ENCODE results near the gene SLC2A3.
A peak's percentile ranks its signal among the peaks of the same experiment; 100 is the strongest.
"Not testable (repeated sequence)": the region's sequence is repeated elsewhere in the genome, so short reads cannot be mapped to it uniquely, and the experiment has no call there.

SLC2A3 gene

GRCh38 chr12:7951671-7952070 lies 15.7 kb upstream of the SLC2A3 start:
- no peak for DNase-seq (ENCODE audit: low read depth, low spot score)

- not testable (repeated sequence) for DNase-seq (ENCODE audit: low read depth, low spot score)
These were observed 14.4 kb upstream of the SLC2A3 start for GRCh38 chr12:7950230-7950943.

- DNase-seq (ENCODE audit: low read depth, low spot score), result no peak
These were observed 12.7 kb upstream of the SLC2A3 start for GRCh38 chr12:7948589-7949260.

- no peak for DNase-seq (ENCODE audit: low read depth, low spot score)
These were observed 11.0 kb upstream of the SLC2A3 start for GRCh38 chr12:7947011-7947410.

- not testable (repeated sequence) for DNase-seq (ENCODE audit: low read depth, low spot score)
These were observed 8.8 kb upstream of the SLC2A3 start for GRCh38 chr12:7944760-7945159.

- DNase-seq (ENCODE audit: low read depth, low spot score), result no peak
These were observed 4.9 kb upstream of the SLC2A3 start for GRCh38 chr12:7940906-7941305.

- DNase-seq (ENCODE audit: low read depth, low spot score), result no peak
These were observed 2.0 kb upstream of the SLC2A3 start for GRCh38 chr12:7937833-7938506.

GRCh38 chr12:7934889-7935492 lies 996 bp downstream of the SLC2A3 start:
- no peak for DNase-seq (ENCODE audit: low read depth, low spot score)

- no peak for DNase-seq (ENCODE audit: low read depth, low spot score)
These were observed 1.7 kb downstream of the SLC2A3 start for GRCh38 chr12:7934091-7934888.

- DNase-seq (ENCODE audit: low read depth, low spot score), result peak; percentile 90
These were observed 2.7 kb downstream of the SLC2A3 start for GRCh38 chr12:7933255-7933726.

GRCh38 chr12:7932599-7933240 lies 3.3 kb downstream of the SLC2A3 start:
- not testable (repeated sequence) for DNase-seq (ENCODE audit: low read depth, low spot score)

- no peak for DNase-seq (ENCODE audit: low read depth, low spot score)
These were observed 6.7 kb downstream of the SLC2A3 start for GRCh38 chr12:7929083-7929792.

GRCh38 chr12:7927470-7927869 lies 8.5 kb downstream of the SLC2A3 start:
- no peak for DNase-seq (ENCODE audit: low read depth, low spot score)

GRCh38 chr12:7926068-7926666 lies 9.8 kb downstream of the SLC2A3 start:
- not testable (repeated sequence) for DNase-seq (ENCODE audit: low read depth, low spot score)

GRCh38 chr12:7923241-7924236 lies 12.4 kb downstream of the SLC2A3 start:
- DNase-seq (ENCODE audit: low read depth, low spot score), result no peak

- not testable (repeated sequence) for DNase-seq (ENCODE audit: low read depth, low spot score)
These were observed 14.8 kb downstream of the SLC2A3 start for GRCh38 chr12:7921181-7921580.

- DNase-seq (ENCODE audit: low read depth, low spot score), result not testable (repeated sequence)
These were observed 17.8 kb downstream of the SLC2A3 start for GRCh38 chr12:7918268-7918590.

GRCh38 chr12:7917392-7918267 lies 18.4 kb downstream of the SLC2A3 start:
- no peak for DNase-seq (ENCODE audit: low read depth, low spot score)
